Activated CD8-positive, alpha-beta memory T cell treated with anti-CD3 and anti-CD28 coated beads, Interleukin-2, amount 50 U/mL, for 24 hours (primary cell): ENCODE measurements around the gene SLK.

Experiments
- DNase-seq: peaks from one replicate; pipeline ENCODE4 v3.0.0-alpha.2; 2020; ENCODE audit errors: extremely low read depth

The SLK gene

DNA sequence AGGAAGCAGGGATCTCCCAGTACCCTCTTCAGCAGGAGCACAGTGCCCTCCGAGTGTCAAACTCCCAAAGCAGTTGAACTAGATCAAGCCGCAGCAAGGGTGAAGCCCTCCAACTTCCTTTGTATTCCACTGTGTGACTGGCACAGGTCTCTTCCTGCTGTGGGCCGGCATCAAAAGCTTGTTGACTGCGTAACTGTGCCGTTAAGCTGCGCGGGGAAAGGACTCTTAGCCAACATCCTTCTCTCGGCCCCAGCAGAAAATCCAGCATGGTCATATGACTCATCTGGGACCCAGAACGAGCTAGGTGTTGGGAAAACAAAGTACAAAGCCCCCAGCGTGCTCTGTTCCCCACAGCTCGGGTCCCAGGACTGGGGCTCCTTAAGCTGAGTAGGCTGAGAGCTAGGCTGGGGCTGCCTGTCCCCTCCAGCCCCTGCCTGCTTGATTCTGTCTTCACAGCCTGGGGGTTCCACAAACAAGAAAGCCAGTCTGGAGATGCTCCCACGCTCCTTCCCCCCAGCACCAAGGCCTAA, 66.5 kb downstream of the SLK start:
- DNase-seq: no peak

- DNase-seq: no peak
These were observed 67.0 kb downstream of the SLK start for GRCh38 chr10:104033966-104034365.

DNA sequence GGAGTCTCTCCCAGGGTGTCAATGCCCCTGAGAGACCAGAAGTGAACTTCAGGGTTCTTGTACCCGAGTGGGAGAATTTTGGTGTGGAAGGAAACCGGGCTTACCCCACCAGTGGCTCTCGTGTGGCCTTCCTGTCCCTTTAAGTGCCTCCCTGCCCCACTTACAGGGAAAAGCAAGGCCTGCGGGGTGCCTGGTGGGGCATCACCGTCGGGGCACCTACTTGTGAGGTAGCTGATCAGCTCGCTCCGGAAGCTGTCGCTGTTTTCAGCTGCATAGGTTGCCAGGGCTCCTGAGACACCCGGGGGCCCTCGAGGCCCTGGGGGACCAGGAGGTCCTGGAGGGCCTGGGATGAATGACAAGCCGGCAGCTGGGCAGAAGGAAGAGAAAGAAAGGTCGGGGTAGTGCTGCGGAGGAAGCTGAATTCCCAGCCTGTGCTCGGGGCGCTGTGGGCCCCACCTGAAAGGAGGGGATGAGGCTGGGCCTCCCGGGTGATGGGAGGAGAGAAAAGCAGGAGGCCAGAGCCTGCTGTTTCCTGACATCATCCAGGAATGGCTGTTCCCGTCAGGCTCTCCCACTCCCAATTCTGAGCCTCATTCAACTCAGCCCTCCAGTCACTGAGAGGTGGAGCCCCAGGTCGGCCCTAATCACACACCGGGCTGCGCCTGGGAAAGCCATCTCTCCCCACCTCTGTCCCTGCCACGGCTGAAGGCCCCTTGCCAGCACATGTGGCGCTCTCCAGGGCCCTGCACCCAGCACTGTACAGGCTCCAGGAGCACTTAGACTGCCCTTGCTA, 67.7 kb downstream of the SLK start:
- DNase-seq: no peak

DNA sequence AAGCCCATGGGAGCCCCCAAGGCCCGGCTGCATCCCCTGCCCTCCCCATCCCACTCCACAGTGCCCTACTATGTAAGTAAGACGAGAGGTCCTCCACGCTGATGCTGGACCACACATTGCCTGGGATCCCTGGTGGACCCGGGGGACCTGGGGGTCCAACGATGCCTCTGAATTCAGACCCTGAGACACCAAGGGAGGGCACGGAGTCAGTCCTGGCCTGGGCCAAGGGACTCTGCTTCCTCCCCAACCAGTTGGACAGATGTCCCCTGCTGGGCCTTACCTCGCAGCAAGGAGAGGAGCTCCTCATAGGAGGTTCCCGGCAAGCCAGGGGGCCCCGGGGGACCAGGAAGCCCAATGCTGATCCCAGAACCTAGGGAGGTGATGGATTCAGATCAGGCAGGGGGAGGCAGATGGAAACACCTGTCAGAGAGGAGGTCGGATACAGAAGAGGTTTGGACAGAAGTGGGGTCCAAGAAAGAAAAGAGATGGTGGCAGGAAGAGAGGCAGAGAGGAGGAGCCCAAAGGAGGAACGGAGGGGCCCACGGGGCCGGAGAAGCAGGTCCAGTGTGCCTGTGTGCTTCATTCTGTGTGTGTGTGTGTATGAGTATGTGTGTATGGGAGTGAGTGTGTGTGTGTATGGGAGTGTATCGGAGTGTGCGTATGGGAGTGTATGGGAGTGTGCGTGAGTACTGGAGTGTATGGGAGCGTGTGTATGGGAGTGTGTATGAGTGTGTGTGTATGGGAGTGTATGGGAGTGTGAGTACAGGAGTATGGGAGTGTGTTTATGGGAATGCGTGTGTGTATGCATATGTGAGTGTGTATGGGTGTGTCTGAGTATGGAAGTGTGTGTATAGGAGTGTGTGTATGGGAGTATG, 68.5 kb downstream of the SLK start:
- DNase-seq: no peak

GRCh38 chr10:104036069-104036384, 69.1 kb downstream of the SLK start:
- no peak for DNase-seq

DNA sequence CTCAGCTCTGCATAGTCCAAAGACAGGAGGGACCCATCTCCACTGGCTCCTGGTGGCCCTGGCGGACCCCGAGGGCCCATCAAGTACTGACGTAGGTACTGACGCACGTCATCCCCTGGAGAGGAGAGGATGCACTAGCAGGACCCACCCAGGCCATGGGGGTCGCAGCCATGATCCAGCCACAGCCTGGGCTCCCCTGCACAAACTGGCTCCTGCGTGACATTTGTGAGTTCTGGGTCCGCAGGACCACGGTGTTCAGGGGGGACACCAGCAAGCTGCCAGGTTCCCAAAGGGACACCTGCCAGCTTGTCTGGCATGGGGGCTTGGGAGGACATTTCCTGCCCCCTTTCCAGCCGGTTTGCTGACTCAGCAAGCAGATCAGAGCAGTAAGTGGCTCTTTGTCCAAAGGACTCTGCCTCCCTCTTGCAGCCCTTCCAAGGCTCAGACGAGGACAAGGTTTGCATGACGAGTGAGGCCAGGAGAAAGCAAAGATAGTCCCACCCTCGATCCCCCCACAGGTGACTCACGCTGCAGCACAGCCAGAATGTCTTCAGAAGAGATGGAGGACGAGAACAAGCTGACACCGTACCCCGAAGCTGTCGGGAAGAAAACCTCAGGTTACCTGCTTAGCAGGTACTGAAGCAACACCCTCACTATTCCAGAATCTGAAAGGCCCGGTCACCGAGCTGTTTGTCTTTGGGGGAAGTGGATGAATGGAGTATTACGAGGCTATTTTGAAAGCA, 69.7 kb downstream of the SLK start:
- no peak for DNase-seq

- no peak for DNase-seq
These were observed 70.5 kb downstream of the SLK start for GRCh38 chr10:104037261-104037951.

GRCh38 chr10:104038537-104038936, 71.6 kb downstream of the SLK start:
- no peak for DNase-seq

DNA sequence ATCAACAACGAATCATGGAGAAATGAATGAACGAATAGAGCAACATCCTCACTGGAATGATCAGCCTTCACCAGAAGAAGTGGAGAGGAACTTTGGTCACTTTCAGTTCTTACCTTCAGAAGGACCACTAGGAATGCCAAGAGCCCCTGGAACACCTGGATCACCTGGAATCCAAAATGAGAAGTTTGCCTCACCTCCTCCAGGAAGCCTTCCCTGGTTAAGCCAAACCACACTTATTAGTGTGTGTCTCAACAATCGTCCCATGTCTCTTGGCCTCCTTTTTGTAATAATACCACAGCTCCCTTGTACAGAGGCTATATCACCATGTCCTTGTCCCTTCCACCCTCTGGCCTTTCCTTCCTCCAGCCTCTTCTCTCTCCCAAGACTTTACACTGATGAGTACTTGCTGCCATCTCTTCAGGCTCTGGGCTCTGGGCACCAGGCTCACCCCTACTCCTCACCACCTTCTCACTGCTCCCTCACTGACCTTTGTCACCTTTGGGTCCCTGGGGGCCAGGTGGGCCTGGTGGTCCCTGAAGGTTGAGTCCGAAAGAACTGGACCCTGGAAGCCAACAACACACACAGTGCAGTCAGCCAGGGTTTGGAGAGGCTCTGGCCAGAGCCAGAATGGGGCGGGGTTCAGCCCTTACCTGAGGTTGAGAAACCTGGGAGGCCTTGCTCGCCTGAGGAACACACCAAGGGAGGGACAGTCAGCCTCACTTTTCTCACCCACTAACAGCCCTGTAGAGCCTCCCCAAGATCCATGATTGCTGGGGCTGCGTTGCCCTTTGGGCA, 72.2 kb downstream of the SLK start:
- no peak for DNase-seq

GRCh38 chr10:104040382-104040781, 73.4 kb downstream of the SLK start:
- DNase-seq: no peak

GRCh38 chr10:104040862-104041789, 74.2 kb downstream of the SLK start:
- no peak for DNase-seq

- DNase-seq: no peak
These were observed 75.1 kb downstream of the SLK start for GRCh38 chr10:104041891-104042535.

- DNase-seq: no peak
These were observed 76.4 kb downstream of the SLK start for GRCh38 chr10:104043185-104043830.

DNA sequence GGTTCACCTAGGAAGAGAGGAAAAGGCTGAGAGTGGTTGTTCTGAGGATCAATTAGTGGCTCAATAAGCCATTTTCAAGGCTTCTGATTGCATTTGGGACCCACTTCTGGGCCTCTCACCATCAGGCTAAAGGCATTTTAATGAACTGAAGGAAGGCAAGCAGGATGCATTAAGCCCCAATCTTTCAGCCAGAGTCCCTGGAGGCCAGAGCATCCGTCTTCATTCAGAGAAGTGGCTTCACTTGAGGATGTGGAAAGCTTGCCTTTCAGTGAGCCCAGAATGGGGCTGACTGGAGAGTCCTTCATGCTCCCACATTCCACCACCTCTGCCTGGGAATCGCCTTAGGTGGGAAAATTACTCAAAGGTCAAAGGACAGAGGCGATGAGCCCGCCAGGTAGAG, 76.9 kb downstream of the SLK start:
- no peak for DNase-seq

GRCh38 chr10:104045151-104046089, 78.5 kb downstream of the SLK start:
- no peak for DNase-seq

GRCh38 chr10:104046651-104047050, 79.7 kb downstream of the SLK start:
- DNase-seq: no peak

DNA sequence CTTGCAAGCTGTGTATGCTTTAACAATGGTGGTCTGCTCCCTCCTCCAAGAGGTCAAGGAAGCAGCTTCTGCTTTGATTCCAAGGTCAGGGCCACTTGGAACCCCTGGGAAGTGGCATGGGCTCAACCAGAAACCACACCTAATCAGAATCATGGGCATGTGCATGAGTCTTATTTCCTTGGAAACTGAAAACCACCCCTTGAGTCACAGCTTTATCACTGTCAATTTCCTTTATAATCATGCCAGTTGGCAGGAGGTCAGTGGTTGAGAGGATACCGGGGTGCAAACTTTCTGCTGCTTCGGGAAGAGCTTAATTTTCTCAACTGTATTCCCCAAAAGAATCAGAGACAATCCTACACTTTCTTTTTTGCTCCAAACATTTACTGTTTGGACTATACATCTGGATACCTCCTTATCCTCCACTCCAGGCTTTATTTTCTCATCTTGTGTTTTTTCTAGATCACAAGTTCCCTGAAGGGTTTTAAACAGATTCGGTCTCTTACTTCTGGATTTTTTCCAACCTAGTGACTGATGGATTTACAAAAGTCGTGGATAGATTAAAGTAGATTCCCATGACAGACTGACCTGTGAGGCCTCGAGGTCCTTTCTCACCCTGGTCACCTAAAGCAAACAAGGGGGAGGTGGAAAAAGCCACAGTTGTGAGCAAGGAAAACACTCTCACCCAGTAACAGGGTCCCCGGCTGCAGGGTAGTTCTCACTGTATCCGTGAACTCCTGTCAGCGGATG, 82.7 kb downstream of the SLK start:
- no peak for DNase-seq
